ENCODE results near the gene ZNF865. TPM values are rescaled to one million over a fixed set of nuclear protein-coding genes. Genes with fewer than 3 reads are reported as not detected.

ZNF865 gene
- total and polyA plus RNA-seq, 2 donors (not counting 1 experiment from before 2014, with no cell fraction given) = 11.3 to 22.7 TPM

DNA sequence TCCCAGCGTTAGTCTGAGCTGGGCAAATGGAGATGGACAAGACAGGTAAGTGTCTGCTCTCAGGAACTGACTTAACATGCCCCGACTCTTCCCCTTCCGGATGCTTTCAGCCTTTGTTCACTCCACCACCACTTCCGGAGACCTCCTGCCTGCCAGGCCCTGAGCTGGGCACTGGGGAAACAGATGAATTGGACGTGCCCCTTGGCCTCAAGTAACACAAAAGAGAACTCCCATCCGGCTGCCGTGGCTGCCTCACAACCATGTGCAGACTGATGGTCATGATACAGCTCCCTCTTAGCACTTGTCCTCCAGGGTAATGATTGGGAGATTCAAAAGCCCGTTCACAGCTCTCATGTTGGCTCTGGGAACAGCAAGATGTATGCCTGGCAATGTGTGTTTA is 12.0 kb downstream of the ZNF865 start:
- Histone ChIP-seq H4K20me1 (ENCODE audit: control insufficient read depth, insufficient read depth, low read length, poor library complexity, severe bottlenecking) (peaks cover 21% of the 10 kb centered on the region), H2AFZ (ENCODE audit: insufficient read depth, low read depth, low read length, poor library complexity, severe bottlenecking) (no peak overlapping the region), H3K79me2 (ENCODE audit: control insufficient read depth, insufficient read depth, low read length) (peaks cover 22% of the 10 kb centered on the region), H3K27me3 (replicated peaks in 1 of 4; ENCODE audit: control extremely low read depth in 1 of 4, control insufficient read depth in 3 of 4, insufficient read depth in 4 of 4, low read length in 3 of 4) (no peaks in the 10 kb centered on the region), H3K4me2 (replicated peaks; ENCODE audit: low read depth, low read length, poor library complexity, severe bottlenecking) (no peak overlapping the region), H3K36me3 (replicated peaks in 1 of 2; ENCODE audit: control extremely low read depth in 1 of 2, control insufficient read depth in 1 of 2, extremely low read depth in 1 of 2, insufficient read depth in 2 of 2, low read length in 1 of 2) (peaks cover 0 to 21% of the 10 kb centered on the region in 2 experiments), H3K9me3 (ENCODE audit: control extremely low read depth in 1 of 3, control insufficient read depth in 2 of 3, insufficient read depth in 1 of 3, low read length in 2 of 3) (no peaks in the 10 kb centered on the region), H3K9ac (ENCODE audit: low read length) (no peak overlapping the region), H3K4me1 (ENCODE audit: control insufficient read depth in 2 of 2, insufficient read depth in 2 of 2, low read length in 2 of 2) (peaks cover 4 to 6% of the 10 kb centered on the region in 2 donors), H3K27ac (ENCODE audit: low read length in 2 of 2) (no peak overlapping the region), H3K4me3 (ENCODE audit: control extremely low read depth in 1 of 5, extremely low read depth in 1 of 5, insufficient read depth in 1 of 5, low read depth in 2 of 5, low read length in 4 of 5) (no peak overlapping the region)
- peak overlapping the region; percentile 48 for H3K27ac Mint-ChIP-seq
- ATAC-seq (ENCODE audit: low read depth) (no peak), DNase-seq (no peak)
- ChIA-PET POLR2A (interaction anchor here (0.5 to 1.2 kb wide), 2 partner anchors 11 to 17 kb away, joined by 3 to 6 read pairs; partner anchors contain the start of gene ZNF865), CTCF (interaction anchor here (0.9 to 3.0 kb wide), 3 partner anchors 11 to 476 kb away, joined by 3 to 18 read pairs (median 6); no protein-coding TSS in a partner anchor)
- WGBS (ENCODE audit: insufficient coverage) = 97% methylated on average over 6 of the region's 8 CpGs
- H3K4me3 Mint-ChIP-seq = no peak overlapping the region
- intact Hi-C loops (cut with micrococcal nuclease) = no loop called here
- peaks cover 10% of the 10 kb centered on the region for H3K4me1 Mint-ChIP-seq
- H3K27me3 Mint-ChIP-seq = no peaks in the 10 kb centered on the region
- TF ChIP-seq, protein P1, sequence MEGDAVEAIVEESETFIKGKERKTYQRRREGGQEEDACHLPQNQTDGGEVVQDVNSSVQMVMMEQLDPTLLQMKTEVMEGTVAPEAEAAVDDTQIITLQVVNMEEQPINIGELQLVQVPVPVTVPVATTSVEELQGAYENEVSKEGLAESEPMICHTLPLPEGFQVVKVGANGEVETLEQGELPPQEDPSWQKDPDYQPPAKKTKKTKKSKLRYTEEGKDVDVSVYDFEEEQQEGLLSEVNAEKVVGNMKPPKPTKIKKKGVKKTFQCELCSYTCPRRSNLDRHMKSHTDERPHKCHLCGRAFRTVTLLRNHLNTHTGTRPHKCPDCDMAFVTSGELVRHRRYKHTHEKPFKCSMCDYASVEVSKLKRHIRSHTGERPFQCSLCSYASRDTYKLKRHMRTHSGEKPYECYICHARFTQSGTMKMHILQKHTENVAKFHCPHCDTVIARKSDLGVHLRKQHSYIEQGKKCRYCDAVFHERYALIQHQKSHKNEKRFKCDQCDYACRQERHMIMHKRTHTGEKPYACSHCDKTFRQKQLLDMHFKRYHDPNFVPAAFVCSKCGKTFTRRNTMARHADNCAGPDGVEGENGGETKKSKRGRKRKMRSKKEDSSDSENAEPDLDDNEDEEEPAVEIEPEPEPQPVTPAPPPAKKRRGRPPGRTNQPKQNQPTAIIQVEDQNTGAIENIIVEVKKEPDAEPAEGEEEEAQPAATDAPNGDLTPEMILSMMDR (IDR thresholded peaks at IDR 0.05) = no peak
- no peak for TF ChIP-seq EZH2 (IDR thresholded peaks at IDR 0.05; ENCODE audit: borderline replicate concordance, insufficient read depth, low read depth, low read length, poor library complexity, severe bottlenecking)
- H3K9me3 Mint-ChIP-seq (ENCODE audit: insufficient read depth) = no peaks in the 10 kb centered on the region

DNA sequence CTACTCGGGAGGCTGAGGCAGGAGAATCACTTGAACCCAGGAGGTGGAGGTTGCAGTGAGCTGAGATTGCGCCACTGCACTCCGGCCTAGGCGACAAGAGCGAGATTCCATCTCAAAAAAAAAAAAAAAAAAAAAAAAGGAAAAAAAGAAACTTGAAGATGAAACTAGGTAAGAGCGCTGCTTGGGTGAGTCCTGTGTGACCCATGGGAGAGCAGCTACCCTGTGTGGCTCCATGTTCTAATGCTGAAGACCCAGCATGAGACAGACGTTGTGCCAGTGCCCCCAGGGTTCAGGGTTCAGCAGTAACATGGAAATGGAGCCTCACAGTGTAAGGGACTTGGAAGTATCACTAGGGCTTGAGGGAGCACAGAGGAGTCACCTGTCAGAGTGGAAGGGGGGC is 13.0 kb downstream of the ZNF865 start:
- Mint-ChIP-seq H3K4me1 (peaks cover 4% of the 10 kb centered on the region), H3K27ac (no peak overlapping the region), H3K27me3 (no peaks in the 10 kb centered on the region), H3K9me3 (ENCODE audit: insufficient read depth) (no peaks in the 10 kb centered on the region), H3K4me3 (no peak overlapping the region)
- H4K20me1 ChIP-seq (ENCODE audit: control insufficient read depth, insufficient read depth, low read length, poor library complexity, severe bottlenecking) = peaks cover 14% of the 10 kb centered on the region
- no peak overlapping the region for H2AFZ ChIP-seq (ENCODE audit: insufficient read depth, low read depth, low read length, poor library complexity, severe bottlenecking)
- peaks cover 18% of the 10 kb centered on the region for H3K79me2 ChIP-seq (ENCODE audit: control insufficient read depth, insufficient read depth, low read length)
- intact Hi-C loops (cut with micrococcal nuclease) = no loop called here
- no peak overlapping the region for H3K9ac ChIP-seq (ENCODE audit: low read length)
- H3K4me3 ChIP-seq (ENCODE audit: control extremely low read depth in 1 of 5, extremely low read depth in 1 of 5, insufficient read depth in 1 of 5, low read depth in 2 of 5, low read length in 4 of 5) = no peak overlapping the region
- H3K27me3 ChIP-seq (replicated peaks in 1 of 4; ENCODE audit: control extremely low read depth in 1 of 4, control insufficient read depth in 3 of 4, insufficient read depth in 4 of 4, low read length in 3 of 4) = no peaks in the 10 kb centered on the region
- no peak for DNase-seq
- TF ChIP-seq, protein P1 (IDR thresholded peaks at IDR 0.05) = no peak
- no peak for TF ChIP-seq EZH2 (IDR thresholded peaks at IDR 0.05; ENCODE audit: borderline replicate concordance, insufficient read depth, low read depth, low read length, poor library complexity, severe bottlenecking)
- H3K4me1 ChIP-seq (ENCODE audit: control insufficient read depth in 2 of 2, insufficient read depth in 2 of 2, low read length in 2 of 2) = peaks cover 0 to 1% of the 10 kb centered on the region in 2 donors
- CTCF ChIA-PET = interaction anchor here (0.6 to 3.0 kb wide), 3 partner anchors 12 to 83 kb away, joined by 4 to 18 read pairs (median 6); no protein-coding TSS in a partner anchor
- peaks cover 0 to 21% of the 10 kb centered on the region in 2 experiments for H3K36me3 ChIP-seq (replicated peaks in 1 of 2; ENCODE audit: control extremely low read depth in 1 of 2, control insufficient read depth in 1 of 2, extremely low read depth in 1 of 2, insufficient read depth in 2 of 2, low read length in 1 of 2)
- no peak for ATAC-seq (ENCODE audit: low read depth)
- no peak overlapping the region for H3K27ac ChIP-seq (ENCODE audit: low read length in 2 of 2)
- H3K9me3 ChIP-seq (ENCODE audit: control extremely low read depth in 1 of 3, control insufficient read depth in 2 of 3, insufficient read depth in 1 of 3, low read length in 2 of 3) = no peaks in the 10 kb centered on the region
- 96% methylated on average over 2 of the region's 7 CpGs for WGBS (ENCODE audit: insufficient coverage)
- POLR2A ChIA-PET = interaction anchor here (1.2 kb wide), 1 partner anchor 12 kb away, joined by 6 read pairs; the partner anchor contains the start of gene ZNF865
- H3K4me2 ChIP-seq (replicated peaks; ENCODE audit: low read depth, low read length, poor library complexity, severe bottlenecking) = no peak overlapping the region
